SK-N-SH (cell line): ENCODE data around the gene SLC35G6. TPM values are rescaled to one million over a fixed set of nuclear protein-coding genes. Genes with fewer than 3 reads are reported as not detected.
"Not testable (repeated sequence)": the region's sequence is repeated elsewhere in the genome, so short reads cannot be mapped to it uniquely, and the experiment has no call there.

Experiments used
- CTCF ChIA-PET: fragments of 300-600, 350-600 bp; formaldehyde crosslinking; extraction: SDS; loops from one replicate; lab custom pipeline; 2021; lab: Yijun Ruan, JAX
- POLR2A ChIA-PET: fragments of 350-600 bp; sonication (Branson Sonifier 250); formaldehyde crosslinking; extraction: SDS; loops from one replicate; lab custom pipeline; 2020; ENCODE audit warnings: antibody characterized with exemption, inconsistent platforms; lab: Yijun Ruan, JAX
- DNase-seq: peaks from one replicate; pipeline ENCODE4 v3.0.0; 2012
- H2AFZ ChIP-seq: fragments of 200-600 bp; sonication (generic); 2 replicates; pipeline ENCODE4 v1.8.1; 2016; ENCODE audit warnings: antibody characterized with exemption, mild to moderate bottlenecking, low read depth
- H3F3A ChIP-seq: fragments of 200-600 bp; sonication (generic); replicated peaks from 2 replicates; pipeline ENCODE3; 2016; ENCODE audit warnings: antibody characterized with exemption, mild to moderate bottlenecking; ENCODE audit not compliant: insufficient read depth
- H3K27ac ChIP-seq, 2 experiments: fragments of 200-500 bp in 1 of 2; fragments of 200-600 bp in 1 of 2; sonication (Bioruptor generic) in 1 of 2; sonication (generic), shearing (Covaris generic) in 1 of 2; 2 replicates each; pipeline versions ENCODE4 v1.5.1 to v1.6.1; 2014 to 2016; ENCODE audit warnings: low read depth in 2 of 2, inconsistent platforms in 1 of 2, low read length in 1 of 2, mild to moderate bottlenecking in 1 of 2, mixed read lengths in 1 of 2
- H3K27me3 ChIP-seq: fragments of 200-600 bp; sonication (generic), shearing (Covaris generic); 2 replicates; pipeline ENCODE4 v1.6.1; 2016; ENCODE audit warnings: mixed run types; ENCODE audit not compliant: insufficient read depth
- H3K36me3 ChIP-seq, 2 experiments: fragments of 200-500 bp in 1 of 2; fragments of 200-600 bp in 1 of 2; sonication (Bioruptor generic) in 1 of 2; sonication (generic) in 1 of 2; replicated peaks in 1 of 2; 2 replicates each; pipeline versions ENCODE3 to v1.5.1; 2014 to 2016; ENCODE audit warnings: low read length in 1 of 2, mild to moderate bottlenecking in 1 of 2; ENCODE audit not compliant: insufficient read depth in 2 of 2, control insufficient read depth in 1 of 2
- H3K4me1 ChIP-seq, 2 experiments: fragments of 200-500 bp in 1 of 2; fragments of 200-600 bp in 1 of 2; sonication (Bioruptor generic) in 1 of 2; sonication (generic), shearing (Covaris generic) in 1 of 2; 2 replicates each; pipeline versions ENCODE4 v1.5.1 to v1.6.1; 2014 to 2016; ENCODE audit warnings: low read depth in 1 of 2, low read length in 1 of 2, mixed run types in 1 of 2; ENCODE audit not compliant: insufficient read depth in 2 of 2, control insufficient read depth in 1 of 2
- H3K4me2 ChIP-seq: fragments of 200-600 bp; sonication (generic), shearing (Covaris generic); 2 replicates; pipeline ENCODE4 v1.6.1; 2017; ENCODE audit warnings: mixed run types
- H3K4me3 ChIP-seq, 2 experiments: fragments of 200-500 bp in 1 of 2; fragments of 200-600 bp in 1 of 2; sonication (Bioruptor generic) in 1 of 2; sonication (generic), shearing (Covaris generic) in 1 of 2; 2 replicates each; pipeline versions ENCODE4 v1.5.1 to v1.8.1; 2014 to 2016; ENCODE audit warnings: low read depth in 2 of 2, inconsistent platforms in 1 of 2, low read length in 1 of 2, mild to moderate bottlenecking in 1 of 2, mixed read lengths in 1 of 2, moderate library complexity in 1 of 2
- H3K79me2 ChIP-seq: fragments of 200-600 bp; sonication (generic); 2 replicates; pipeline ENCODE4 v1.8.1; 2017; ENCODE audit warnings: mild to moderate bottlenecking; ENCODE audit not compliant: insufficient read depth
- H3K9ac ChIP-seq: fragments of 200-600 bp; sonication (generic); 2 replicates; pipeline ENCODE4 v1.6.1; 2017; ENCODE audit warnings: mixed run types
- H3K9me2 ChIP-seq: fragments of 200-600 bp; sonication (generic); 2 replicates; pipeline ENCODE4 v1.6.1; 2017; ENCODE audit warnings: mixed run types
- H3K9me3 ChIP-seq: fragments of 200-600 bp; sonication (generic); 2 replicates; pipeline ENCODE4 v1.6.1; 2017; ENCODE audit warnings: mixed run types, mild to moderate bottlenecking, moderate library complexity
- H4K20me1 ChIP-seq: fragments of 200-600 bp; sonication (generic); 2 replicates; pipeline ENCODE4 v1.6.1; 2017; ENCODE audit warnings: mild to moderate bottlenecking, mixed run types; ENCODE audit not compliant: insufficient read depth
- MAX ChIP-seq: IDR thresholded peaks from 2 replicates; pipeline ENCODE4 v1.4.0; 2012; ENCODE audit warnings: low read depth
- RAD21 ChIP-seq: IDR thresholded peaks from 2 replicates; pipeline ENCODE4 v1.6.1; 2012; ENCODE audit warnings: mild to moderate bottlenecking, low read length
- WGBS: methylation state at CpG from one replicate; pipeline ENCODE4 v1.1.6; 2017; ENCODE audit warnings: low lambda C conversion rate; 5-methylcytosine and 5-hydroxymethylcytosine counted together
- polyA plus RNA-seq, 3 experiments: library from polyadenylated mRNA; depleted of rRNA; stranded (reverse); fragments of >200 nt; gene quantifications; 2 replicates each; pipeline ENCODE4 v1.2.3, GENCODE V29; 2012

Gene SLC35G6
- polyA plus RNA-seq, 1 of the 3 experiments (the other 2 are of a cell fraction) = not detected

- H3K4me1 ChIP-seq = peaks cover 26 to 32% of the 10 kb centered on the region in 2 experiments; a peak in 2 of 4 replicates
- 0 out of 2 replicates have a peak, but pooled peaks have one; percentile 11 for TF ChIP-seq MAX
- TF ChIP-seq RAD21 = no peak
- peak overlapping the region; percentile 95 for H3K4me2 ChIP-seq
- H2AFZ ChIP-seq = peak overlapping the region; percentile 74
- peaks cover 22% of the 10 kb centered on the region for H3F3A ChIP-seq
- peaks cover 39% of the 10 kb centered on the region for H4K20me1 ChIP-seq
- peak overlapping the region; percentile 72 to 77 for H3K4me3 ChIP-seq
- ChIA-PET CTCF (interaction anchor here (1.1 to 2.1 kb wide), 5 partner anchors 15 to 135 kb away, joined by 3 to 11 read pairs (median 6); no protein-coding TSS in a partner anchor), POLR2A (interaction anchor here (0.6 to 1.4 kb wide), 5 partner anchors 16 to 103 kb away, joined by 3 to 6 read pairs (median 3); partner anchors contain the start of genes CHRNB1, MPDU1 and TMEM256)
- H3K9me2 ChIP-seq = no peaks in the 10 kb centered on the region
- no peak for DNase-seq
- peaks cover 80% of the 10 kb centered on the region for H3K79me2 ChIP-seq
- H3K9me3 ChIP-seq = no peaks in the 10 kb centered on the region
- peak overlapping the region; percentile 90 for H3K9ac ChIP-seq
- H3K27me3 ChIP-seq = no peaks in the 10 kb centered on the region
- H3K27ac ChIP-seq = peak overlapping the region; percentile 81 to 90
- 17% methylated on average over 5 of the region's 8 CpGs for WGBS
- H3K36me3 ChIP-seq = no peaks in the 10 kb centered on the region
These were observed 1.2 kb upstream of the SLC35G6 start for GRCh38 chr17:7480089-7480384.

GRCh38 chr17:7481842-7482741, 846 bp downstream of the SLC35G6 start:
- H3K27me3 ChIP-seq, DNase-seq, H2AFZ ChIP-seq, POLR2A ChIA-PET, H3K9me2 ChIP-seq, H3K9ac ChIP-seq, H3K4me2 ChIP-seq, H3K36me3 ChIP-seq, H3K4me3 ChIP-seq, H3K9me3 ChIP-seq: not testable (repeated sequence)
- H3K27ac ChIP-seq = peak overlapping the region in 1 of 2 experiments; percentile 99; a peak in 1 of 4 replicates
- H3F3A ChIP-seq = peaks cover 11% of the 10 kb centered on the region
- peaks cover 40% of the 10 kb centered on the region for H4K20me1 ChIP-seq
- H3K79me2 ChIP-seq = peaks cover 80% of the 10 kb centered on the region
- CTCF ChIA-PET = interaction anchor here (1.1 kb wide), 1 partner anchor 23 kb away, joined by 3 read pairs; no protein-coding TSS in a partner anchor
- H3K4me1 ChIP-seq = peaks cover 30 to 41% of the 10 kb centered on the region in 2 experiments
- WGBS = 97% methylated on average over 29 of the region's 31 CpGs

- ChIA-PET POLR2A (interaction anchor here (1.4 kb wide), 1 partner anchor 153 kb away, joined by 3 read pairs; no protein-coding TSS in a partner anchor), CTCF (interaction anchor here (4.4 kb wide), 1 partner anchor 46 kb away, joined by 22 read pairs; no protein-coding TSS in a partner anchor)
- Histone ChIP-seq H3K4me1 (peaks cover 28 to 42% of the 10 kb centered on the region in 2 experiments), H4K20me1 (peaks cover 40% of the 10 kb centered on the region), H3F3A (peaks cover 11% of the 10 kb centered on the region), H3K4me3 (peak overlapping the region; percentile 85 to 100; a peak in 3 of 4 replicates), H3K4me2 (peak overlapping the region; percentile 95), H3K79me2 (peaks cover 80% of the 10 kb centered on the region), H3K27ac (peak overlapping the region; percentile 99; a peak in 3 of 4 replicates), H3K9ac (peak overlapping the region; percentile 100)
- not testable (repeated sequence) for H2AFZ ChIP-seq, H3K36me3 ChIP-seq, H3K9me2 ChIP-seq, H3K27me3 ChIP-seq, H3K9me3 ChIP-seq, DNase-seq
- 44% methylated on average over 2 of the region's 6 CpGs for WGBS
These were observed 1.5 kb downstream of the SLC35G6 start for GRCh38 chr17:7482742-7483088.
